Karpas-422 (cell line): ENCODE data around the gene TMEM51. TPM values are rescaled to one million over a fixed set of nuclear protein-coding genes. Genes with fewer than 3 reads are reported as not detected.
A peak's percentile ranks its signal among the peaks of the same experiment; 100 is the strongest.

Experiments
- DNase-seq: peaks from one replicate; pipeline ENCODE4 v3.0.0-alpha.2; 2015
- H2AFZ ChIP-seq: fragments of 200-600 bp; sonication (generic); 2 replicates; pipeline ENCODE4 v1.6.1; 2014; ENCODE audit warnings: antibody characterized with exemption, low read length, mixed read lengths
- H3K27ac ChIP-seq: fragments of 200-600 bp; sonication (generic); 2 replicates; pipeline ENCODE4 v1.5.1; 2014; ENCODE audit warnings: mild to moderate bottlenecking, low read length, moderate library complexity
- H3K27me3 ChIP-seq: fragments of 200-600 bp; sonication (generic); 2 replicates; pipeline ENCODE4 v1.6.1; 2014; ENCODE audit warnings: low read length, mixed read lengths
- H3K36me3 ChIP-seq: fragments of 200-600 bp; sonication (generic); 2 replicates; pipeline ENCODE4 v1.6.1; 2014; ENCODE audit warnings: low read length, mixed read lengths; ENCODE audit not compliant: insufficient read depth
- H3K4me1 ChIP-seq: fragments of 200-600 bp; sonication (generic); 2 replicates; pipeline ENCODE4 v1.6.1; 2014; ENCODE audit warnings: mild to moderate bottlenecking, low read length, mixed read lengths
- H3K4me2 ChIP-seq: fragments of 200-600 bp; sonication (generic); 2 replicates; pipeline ENCODE4 v1.6.1; 2014; ENCODE audit warnings: low read length, low read depth, mild to moderate bottlenecking; ENCODE audit not compliant: poor library complexity, severe bottlenecking
- H3K4me3 ChIP-seq: fragments of 200-600 bp; sonication (generic); 2 replicates; pipeline ENCODE4 v1.5.1; 2014; ENCODE audit warnings: mild to moderate bottlenecking, antibody characterized with exemption, low read length, mixed read lengths
- H3K79me2 ChIP-seq: fragments of 200-600 bp; sonication (generic); 2 replicates; pipeline ENCODE4 v1.6.1; 2014; ENCODE audit warnings: mild to moderate bottlenecking, low read length, mixed read lengths
- H3K9ac ChIP-seq: fragments of 200-600 bp; sonication (generic); 2 replicates; pipeline ENCODE4 v1.6.0; 2014; ENCODE audit warnings: low read length
- H3K9me2 ChIP-seq: fragments of 200-600 bp; sonication (generic), shearing (Covaris generic); replicated peaks from 2 replicates; pipeline ENCODE4 v1.6.0; 2014; ENCODE audit warnings: mild to moderate bottlenecking, low read length, moderate library complexity; ENCODE audit not compliant: insufficient read depth
- H3K9me3 ChIP-seq: fragments of 300-700, 200-600 bp; sonication (generic); 2 replicates; pipeline ENCODE4 v1.6.1; 2014; ENCODE audit warnings: low read length, mixed read lengths
- H4K20me1 ChIP-seq: fragments of 200-600 bp; sonication (generic); 2 replicates; pipeline ENCODE4 v1.6.1; 2014; ENCODE audit warnings: mild to moderate bottlenecking, antibody characterized with exemption, low read length, low read depth; ENCODE audit not compliant: insufficient read depth
- total RNA-seq: library from RNA; depleted of rRNA; stranded (reverse); fragments of >200 nt; shearing (Covaris generic); gene quantifications from 2 replicates; pipeline ENCODE4 v1.2.3, GENCODE V29; 2014; ENCODE audit warnings: low replicate concordance

Gene TMEM51
- total RNA-seq, 1 experiment from 2014 or later, result not detected

GRCh38 chr1:15256584-15256983 lies 103.0 kb downstream of the TMEM51 start:
- H3K27ac ChIP-seq, result no peak overlapping the region
- H4K20me1 ChIP-seq, result no peaks in the 10 kb centered on the region
- H2AFZ ChIP-seq, result no peak overlapping the region
- no peaks in the 10 kb centered on the region for H3K79me2 ChIP-seq
- H3K9ac ChIP-seq, result no peak overlapping the region
- no peaks in the 10 kb centered on the region for H3K27me3 ChIP-seq
- no peak for DNase-seq
- no peaks in the 10 kb centered on the region for H3K9me3 ChIP-seq
- H3K4me1 ChIP-seq, result no peaks in the 10 kb centered on the region
- no peaks in the 10 kb centered on the region for H3K36me3 ChIP-seq
- no peaks in the 10 kb centered on the region for H3K9me2 ChIP-seq
- no peak overlapping the region for H3K4me2 ChIP-seq
- no peak overlapping the region for H3K4me3 ChIP-seq

GRCh38 chr1:15257309-15257708 lies 103.8 kb downstream of the TMEM51 start:
- Histone ChIP-seq H3K4me1 (no peaks in the 10 kb centered on the region), H3K4me3 (no peak overlapping the region), H3K79me2 (no peaks in the 10 kb centered on the region), H3K9me3 (no peaks in the 10 kb centered on the region), H3K27ac (no peak overlapping the region), H3K36me3 (no peaks in the 10 kb centered on the region), H3K9me2 (no peaks in the 10 kb centered on the region), H4K20me1 (no peaks in the 10 kb centered on the region), H3K27me3 (no peaks in the 10 kb centered on the region), H2AFZ (no peak overlapping the region), H3K9ac (no peak overlapping the region), H3K4me2 (no peak overlapping the region)
- DNase-seq, result no peak

- DNase-seq, result peak; percentile 24
- H2AFZ ChIP-seq, result no peak overlapping the region
- H3K79me2 ChIP-seq, result no peaks in the 10 kb centered on the region
- H3K4me2 ChIP-seq, result no peak overlapping the region
- H3K27ac ChIP-seq, result no peak overlapping the region
- no peaks in the 10 kb centered on the region for H3K9me2 ChIP-seq
- H4K20me1 ChIP-seq, result no peaks in the 10 kb centered on the region
- no peak overlapping the region for H3K4me3 ChIP-seq
- H3K27me3 ChIP-seq, result no peaks in the 10 kb centered on the region
- H3K9me3 ChIP-seq, result no peaks in the 10 kb centered on the region
- no peak overlapping the region for H3K9ac ChIP-seq
- no peaks in the 10 kb centered on the region for H3K36me3 ChIP-seq
- H3K4me1 ChIP-seq, result no peaks in the 10 kb centered on the region
These were observed 105.5 kb downstream of the TMEM51 start for GRCh38 chr1:15258833-15259621.

- Histone ChIP-seq H3K4me1 (no peaks in the 10 kb centered on the region), H3K27ac (no peak overlapping the region), H3K4me2 (no peak overlapping the region), H3K9ac (no peak overlapping the region), H3K79me2 (no peaks in the 10 kb centered on the region), H3K9me2 (no peaks in the 10 kb centered on the region), H3K27me3 (no peaks in the 10 kb centered on the region), H4K20me1 (no peaks in the 10 kb centered on the region), H3K36me3 (no peaks in the 10 kb centered on the region), H3K4me3 (no peak overlapping the region), H2AFZ (no peak overlapping the region), H3K9me3 (peaks cover under 1% of the 10 kb centered on the region; the same call in 1 of the 2 replicates)
- DNase-seq, result no peak
These were observed 106.1 kb downstream of the TMEM51 start for GRCh38 chr1:15259622-15260007.

- Histone ChIP-seq H4K20me1 (no peaks in the 10 kb centered on the region), H3K79me2 (no peaks in the 10 kb centered on the region), H3K9me2 (no peaks in the 10 kb centered on the region), H3K9ac (no peak overlapping the region), H3K4me2 (no peak overlapping the region), H3K27ac (no peak overlapping the region), H3K27me3 (no peaks in the 10 kb centered on the region), H3K4me3 (no peak overlapping the region), H3K9me3 (peaks cover 7% of the 10 kb centered on the region; the same call in 1 of the 2 replicates), H3K36me3 (no peaks in the 10 kb centered on the region), H3K4me1 (no peaks in the 10 kb centered on the region), H2AFZ (no peak overlapping the region)
- no peak for DNase-seq
These were observed 107.0 kb downstream of the TMEM51 start for GRCh38 chr1:15260418-15261154.

- no peak for DNase-seq
- Histone ChIP-seq H3K4me3 (no peak overlapping the region), H3K36me3 (no peaks in the 10 kb centered on the region), H3K9me3 (peaks cover 7% of the 10 kb centered on the region; the same call in 1 of the 2 replicates), H2AFZ (no peak overlapping the region), H3K9ac (no peak overlapping the region), H4K20me1 (no peaks in the 10 kb centered on the region), H3K27ac (no peak overlapping the region), H3K79me2 (no peaks in the 10 kb centered on the region), H3K4me1 (no peaks in the 10 kb centered on the region), H3K4me2 (no peak overlapping the region), H3K27me3 (no peaks in the 10 kb centered on the region), H3K9me2 (no peaks in the 10 kb centered on the region)
These were observed 107.8 kb downstream of the TMEM51 start for GRCh38 chr1:15261155-15262002.

GRCh38 chr1:15262003-15262377 lies 108.4 kb downstream of the TMEM51 start:
- H3K9me3 ChIP-seq, result peaks cover 7% of the 10 kb centered on the region; the same call in 1 of the 2 replicates
- no peaks in the 10 kb centered on the region for H3K27me3 ChIP-seq
- H2AFZ ChIP-seq, result no peak overlapping the region
- DNase-seq, result no peak
- H3K4me3 ChIP-seq, result no peak overlapping the region
- no peaks in the 10 kb centered on the region for H3K4me1 ChIP-seq
- no peak overlapping the region for H3K4me2 ChIP-seq
- no peaks in the 10 kb centered on the region for H3K36me3 ChIP-seq
- H3K79me2 ChIP-seq, result no peaks in the 10 kb centered on the region
- no peak overlapping the region for H3K27ac ChIP-seq
- no peaks in the 10 kb centered on the region for H3K9me2 ChIP-seq
- H4K20me1 ChIP-seq, result no peaks in the 10 kb centered on the region
- no peak overlapping the region for H3K9ac ChIP-seq

- H3K79me2 ChIP-seq, result no peaks in the 10 kb centered on the region
- no peak overlapping the region for H3K27ac ChIP-seq
- no peaks in the 10 kb centered on the region for H3K36me3 ChIP-seq
- no peak overlapping the region for H3K4me2 ChIP-seq
- H2AFZ ChIP-seq, result no peak overlapping the region
- H3K4me3 ChIP-seq, result no peak overlapping the region
- peaks cover 7% of the 10 kb centered on the region; the same call in 1 of the 2 replicates for H3K9me3 ChIP-seq
- no peak overlapping the region for H3K9ac ChIP-seq
- no peaks in the 10 kb centered on the region for H3K9me2 ChIP-seq
- H4K20me1 ChIP-seq, result no peaks in the 10 kb centered on the region
- no peaks in the 10 kb centered on the region for H3K27me3 ChIP-seq
- DNase-seq, result no peak
- no peaks in the 10 kb centered on the region for H3K4me1 ChIP-seq
These were observed 109.2 kb downstream of the TMEM51 start for GRCh38 chr1:15262706-15263105.
